ENCODE data around the gene TDRD10.

The TDRD10 gene

GRCh38 chr1:154586231-154586630, 84.2 kb downstream of the TDRD10 start:
- H4K20me1 ChIP-seq (ENCODE audit: insufficient read depth, low read length), result peaks cover 17% of the 10 kb centered on the region; the same call in 1 of the 2 replicates
- H3K79me2 ChIP-seq (ENCODE audit: low read length), result peaks cover 5% of the 10 kb centered on the region; the same call in 1 of the 2 replicates
- H3K27ac ChIP-seq (ENCODE audit: low read length), result no peak overlapping the region
- H3K4me2 ChIP-seq (ENCODE audit: low read length), result no peak overlapping the region
- no peaks in the 10 kb centered on the region for H3K27me3 ChIP-seq (ENCODE audit: low read depth, low read length)
- H3K36me3 ChIP-seq (replicated peaks; ENCODE audit: low read depth, low read length), result peaks cover 93% of the 10 kb centered on the region
- H2AFZ ChIP-seq (ENCODE audit: low read depth, low read length), result no peak overlapping the region
- H3K9me3 ChIP-seq (ENCODE audit: insufficient read depth, low read length), result no peaks in the 10 kb centered on the region
- H3K4me1 ChIP-seq (ENCODE audit: low read length), result peaks cover 34% of the 10 kb centered on the region
- no peak overlapping the region for H3K4me3 ChIP-seq (ENCODE audit: low read length)
- no peak overlapping the region for H3K9ac ChIP-seq (ENCODE audit: low read length)
- no peak for TF ChIP-seq CTCF (IDR thresholded peaks at IDR 0.05; ENCODE audit: low read depth, low read length)
- TF ChIP-seq EZH2phosphoT487 (IDR thresholded peaks at IDR 0.05; ENCODE audit: low read depth), result no peak

DNA sequence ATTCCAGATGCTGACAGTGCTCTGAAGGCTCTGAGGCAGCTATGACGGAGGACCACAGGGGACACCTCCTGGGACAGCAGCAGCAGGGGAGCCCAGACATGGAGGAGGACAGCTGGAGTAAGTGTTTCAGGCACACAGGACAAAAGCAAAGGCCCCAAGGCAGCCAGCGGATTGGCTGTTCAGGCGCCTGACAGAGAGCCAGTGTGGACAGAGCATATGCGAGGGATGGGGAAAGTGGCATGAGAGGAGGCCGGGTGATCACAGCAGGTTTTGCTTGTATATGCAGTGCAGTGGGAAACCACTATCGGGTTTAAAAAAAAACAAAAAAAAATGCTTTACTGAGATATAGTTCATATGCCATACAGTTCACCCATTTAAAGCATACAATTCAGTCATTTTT, 84.6 kb downstream of the TDRD10 start:
- peaks cover 95% of the 10 kb centered on the region for H3K36me3 ChIP-seq (replicated peaks; ENCODE audit: low read depth, low read length)
- no peak for TF ChIP-seq CTCF (IDR thresholded peaks at IDR 0.05; ENCODE audit: low read depth, low read length)
- no peak for TF ChIP-seq EZH2phosphoT487 (IDR thresholded peaks at IDR 0.05; ENCODE audit: low read depth)

DNA sequence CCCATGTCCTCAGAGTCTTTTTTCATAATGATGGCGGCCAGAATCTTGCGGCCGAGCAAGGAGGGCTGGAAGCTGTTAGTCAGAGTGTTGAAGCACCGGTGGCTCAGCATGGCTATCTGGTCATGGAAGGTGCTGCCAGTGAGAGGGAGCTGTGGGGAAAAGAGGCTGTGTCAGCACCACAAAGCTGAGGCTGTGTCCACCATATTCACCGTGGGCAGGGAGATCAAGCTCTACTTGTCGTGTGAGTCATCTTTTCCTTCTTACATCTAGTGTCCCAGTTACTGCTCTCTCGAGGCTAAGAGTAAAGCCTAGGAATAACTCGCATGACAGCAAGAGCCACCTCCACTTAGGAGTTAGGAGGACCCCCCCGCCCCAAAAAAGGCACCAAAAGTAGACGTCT, 87.8 kb downstream of the TDRD10 start:
- Histone ChIP-seq H3K4me2 (ENCODE audit: low read length) (no peak overlapping the region), H3K79me2 (ENCODE audit: low read length) (peaks cover 4% of the 10 kb centered on the region; the same call in 1 of the 2 replicates), H3K27me3 (ENCODE audit: low read depth, low read length) (no peaks in the 10 kb centered on the region), H3K4me1 (ENCODE audit: low read length) (peaks cover 20% of the 10 kb centered on the region), H3K27ac (ENCODE audit: low read length) (no peak overlapping the region), H4K20me1 (ENCODE audit: insufficient read depth, low read length) (peaks cover 7% of the 10 kb centered on the region; the same call in 1 of the 2 replicates), H3K4me3 (ENCODE audit: low read length) (no peak overlapping the region), H3K9ac (ENCODE audit: low read length) (no peak overlapping the region), H2AFZ (ENCODE audit: low read depth, low read length) (no peak overlapping the region), H3K9me3 (ENCODE audit: insufficient read depth, low read length) (no peaks in the 10 kb centered on the region), H3K36me3 (replicated peaks; ENCODE audit: low read depth, low read length) (peaks cover 89% of the 10 kb centered on the region)
- no peak for TF ChIP-seq EZH2phosphoT487 (IDR thresholded peaks at IDR 0.05; ENCODE audit: low read depth)

More for the DNA sequence above, 84.6 kb downstream of the TDRD10 start:
- H3K79me2 ChIP-seq (ENCODE audit: low read length), result peaks cover 5% of the 10 kb centered on the region; the same call in 1 of the 2 replicates
- no peak overlapping the region for H3K27ac ChIP-seq (ENCODE audit: low read length)
- peaks cover 21% of the 10 kb centered on the region; the same call in 1 of the 2 replicates for H4K20me1 ChIP-seq (ENCODE audit: insufficient read depth, low read length)
- H3K4me1 ChIP-seq (ENCODE audit: low read length), result peaks cover 34% of the 10 kb centered on the region
- no peak overlapping the region for H2AFZ ChIP-seq (ENCODE audit: low read depth, low read length)
- H3K4me3 ChIP-seq (ENCODE audit: low read length), result no peak overlapping the region
- no peak overlapping the region for H3K4me2 ChIP-seq (ENCODE audit: low read length)
- no peaks in the 10 kb centered on the region for H3K9me3 ChIP-seq (ENCODE audit: insufficient read depth, low read length)
- H3K27me3 ChIP-seq (ENCODE audit: low read depth, low read length), result no peaks in the 10 kb centered on the region
- H3K9ac ChIP-seq (ENCODE audit: low read length), result no peak overlapping the region

DNA sequence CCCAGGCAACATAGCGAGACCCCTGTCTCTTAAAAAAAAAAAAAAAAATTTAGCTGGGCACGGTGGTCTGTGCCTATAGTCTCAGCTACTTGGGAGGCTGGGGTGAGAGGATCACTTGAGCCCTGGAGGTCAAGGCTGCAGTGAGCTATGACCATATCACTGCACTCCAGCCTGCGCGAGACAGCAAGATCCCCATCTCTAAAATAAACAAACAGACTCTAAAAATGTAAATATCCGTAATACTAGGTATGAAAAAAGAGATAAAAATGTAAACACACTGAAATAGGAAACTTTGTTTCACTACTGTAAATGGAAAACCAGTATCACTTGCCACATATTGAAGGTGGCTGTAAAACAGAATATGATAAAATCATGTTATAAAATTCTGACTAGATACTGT, 88.7 kb downstream of the TDRD10 start:
- no peak overlapping the region for H3K4me3 ChIP-seq (ENCODE audit: low read length)

GRCh38 chr1:154591206-154591605, 89.2 kb downstream of the TDRD10 start:
- no peak overlapping the region for H3K27ac ChIP-seq (ENCODE audit: low read length)
- peaks cover 6% of the 10 kb centered on the region for H3K4me1 ChIP-seq (ENCODE audit: low read length)
- no peaks in the 10 kb centered on the region for H3K9me3 ChIP-seq (ENCODE audit: insufficient read depth, low read length)
- H4K20me1 ChIP-seq (ENCODE audit: insufficient read depth, low read length), result 0 out of 2 replicates have a peak, but pooled peaks cover 6% of the 10 kb centered on the region
- H3K27me3 ChIP-seq (ENCODE audit: low read depth, low read length), result no peaks in the 10 kb centered on the region
- no peak overlapping the region for H2AFZ ChIP-seq (ENCODE audit: low read depth, low read length)
- TF ChIP-seq EZH2phosphoT487 (IDR thresholded peaks at IDR 0.05; ENCODE audit: low read depth) (no peak), CTCF (IDR thresholded peaks at IDR 0.05; ENCODE audit: low read depth, low read length) (no peak)
- H3K36me3 ChIP-seq (replicated peaks; ENCODE audit: low read depth, low read length), result peaks cover 85% of the 10 kb centered on the region
- H3K9ac ChIP-seq (ENCODE audit: low read length), result no peak overlapping the region
- H3K4me3 ChIP-seq (ENCODE audit: low read length), result no peak overlapping the region
- no peak overlapping the region for H3K4me2 ChIP-seq (ENCODE audit: low read length)
- H3K79me2 ChIP-seq (ENCODE audit: low read length), result peaks cover 4% of the 10 kb centered on the region; the same call in 1 of the 2 replicates

More for the DNA sequence above, 88.7 kb downstream of the TDRD10 start:
- no peak overlapping the region for H3K4me2 ChIP-seq (ENCODE audit: low read length)
- no peaks in the 10 kb centered on the region for H3K27me3 ChIP-seq (ENCODE audit: low read depth, low read length)
- 0 out of 2 replicates have a peak, but pooled peaks cover 6% of the 10 kb centered on the region for H4K20me1 ChIP-seq (ENCODE audit: insufficient read depth, low read length)
- no peaks in the 10 kb centered on the region for H3K9me3 ChIP-seq (ENCODE audit: insufficient read depth, low read length)
- H3K79me2 ChIP-seq (ENCODE audit: low read length), result peaks cover 4% of the 10 kb centered on the region; the same call in 1 of the 2 replicates
- TF ChIP-seq EZH2phosphoT487 (IDR thresholded peaks at IDR 0.05; ENCODE audit: low read depth), result no peak
- no peak overlapping the region for H2AFZ ChIP-seq (ENCODE audit: low read depth, low read length)
- no peak overlapping the region for H3K9ac ChIP-seq (ENCODE audit: low read length)
- no peak overlapping the region for H3K27ac ChIP-seq (ENCODE audit: low read length)
- peaks cover 10% of the 10 kb centered on the region for H3K4me1 ChIP-seq (ENCODE audit: low read length)
- peaks cover 86% of the 10 kb centered on the region for H3K36me3 ChIP-seq (replicated peaks; ENCODE audit: low read depth, low read length)
